Colonic mucosa (tissue), 4 donors: ENCODE results near the gene PTPN12. TPM values are rescaled to one million over a fixed set of nuclear protein-coding genes. Genes with fewer than 3 reads are reported as not detected.

Experiments
- DNase-seq: peaks from one replicate; pipeline ENCODE4 v3.0.0-alpha.2; 2020
- H3K27ac ChIP-seq: fragments of 200-600 bp; one replicate; pipeline ENCODE4 v1.8.0; 2021
- H3K27me3 ChIP-seq: fragments of 200-600 bp; one replicate; pipeline ENCODE4 v1.8.0; 2021
- H3K36me3 ChIP-seq: fragments of 200-600 bp; one replicate; pipeline ENCODE4 v1.8.0; 2021
- H3K4me1 ChIP-seq: fragments of 200-600 bp; one replicate; pipeline ENCODE4 v1.8.0; 2021; ENCODE audit warnings: mild to moderate bottlenecking
- H3K4me3 ChIP-seq: fragments of 200-600 bp; one replicate; pipeline ENCODE4 v1.8.0; 2021
- H3K9ac ChIP-seq, 2 donors: one replicate each; pipeline ENCODE4 v1.7.0; 2013; ENCODE audit warnings: control low read depth in 2 of 2, low read depth in 2 of 2, low read length in 2 of 2
- H3K9me3 ChIP-seq: fragments of 200-600 bp; one replicate; pipeline ENCODE4 v1.8.0; 2021
- intact Hi-C: fragments of 100-400 bp; cut with DNase I; formaldehyde crosslinking; loops from one replicate; pipeline ENCODE4 v1.14.1; 2022
- total RNA-seq, 2 donors: library from RNA; stranded (reverse); fragmentation: NEBNext Ultra II Directional in 1 of 2; extraction: Animal tissue kit (Norgen Biotek cat#: 25700) in 1 of 2; gene quantifications; one replicate each; pipeline ENCODE4 v1.2.1, GENCODE V29; 2021
- TF ChIP-seq, protein P1 (sequence below): fragments of 200-600 bp; IDR thresholded peaks from one replicate; pipeline ENCODE4 v1.8.0; 2022; ENCODE audit warnings: antibody characterized with exemption, mild to moderate bottlenecking
- donor health status: healthy.
- donor health status: DM: no; HTN: no; CAD: no.
- donor health status: DM: no; HTN: no; CAD: no.

The PTPN12 gene
- total RNA-seq, 2 donors from 2014 or later: 34.0 to 51.3 TPM

DNA sequence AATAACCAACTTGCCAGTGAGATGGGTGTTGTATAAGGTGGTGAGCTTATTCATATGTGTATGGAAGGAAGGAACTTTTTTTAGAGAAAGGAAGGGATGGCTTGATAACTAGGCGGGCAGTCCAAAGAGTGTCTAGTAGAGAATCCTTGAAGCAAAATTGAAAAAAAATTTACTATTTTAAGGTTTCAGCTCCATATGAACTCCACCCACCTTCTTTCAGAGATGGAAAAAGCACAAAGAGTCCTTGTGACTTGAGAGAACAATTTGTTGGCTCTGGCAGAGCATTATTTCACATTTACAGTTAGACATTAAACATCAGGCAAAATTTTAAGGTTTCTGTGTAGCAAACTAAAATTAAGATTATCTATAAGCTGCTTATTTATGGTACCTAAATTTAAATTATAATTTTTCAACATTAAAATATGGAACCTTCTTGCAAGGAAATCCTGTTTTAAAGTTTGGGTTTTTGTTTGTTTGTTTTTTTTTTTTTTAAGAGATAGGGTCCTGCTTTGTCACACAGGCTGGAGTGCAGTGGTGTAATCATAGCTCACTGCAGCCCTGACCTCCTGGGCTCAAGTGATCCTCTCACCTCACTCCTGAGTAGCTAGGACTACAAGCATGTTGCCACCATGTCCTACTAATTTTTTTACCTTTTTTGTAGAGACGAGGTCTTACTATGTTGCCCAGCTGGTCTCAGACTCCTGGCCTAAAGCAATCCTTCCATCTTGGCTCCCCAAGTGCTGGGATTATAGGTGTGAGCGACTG is 12.2 kb downstream of the PTPN12 start:
- DNase-seq: no peak
- H3K4me3 ChIP-seq: no peak overlapping the region
- TF ChIP-seq, protein P1, sequence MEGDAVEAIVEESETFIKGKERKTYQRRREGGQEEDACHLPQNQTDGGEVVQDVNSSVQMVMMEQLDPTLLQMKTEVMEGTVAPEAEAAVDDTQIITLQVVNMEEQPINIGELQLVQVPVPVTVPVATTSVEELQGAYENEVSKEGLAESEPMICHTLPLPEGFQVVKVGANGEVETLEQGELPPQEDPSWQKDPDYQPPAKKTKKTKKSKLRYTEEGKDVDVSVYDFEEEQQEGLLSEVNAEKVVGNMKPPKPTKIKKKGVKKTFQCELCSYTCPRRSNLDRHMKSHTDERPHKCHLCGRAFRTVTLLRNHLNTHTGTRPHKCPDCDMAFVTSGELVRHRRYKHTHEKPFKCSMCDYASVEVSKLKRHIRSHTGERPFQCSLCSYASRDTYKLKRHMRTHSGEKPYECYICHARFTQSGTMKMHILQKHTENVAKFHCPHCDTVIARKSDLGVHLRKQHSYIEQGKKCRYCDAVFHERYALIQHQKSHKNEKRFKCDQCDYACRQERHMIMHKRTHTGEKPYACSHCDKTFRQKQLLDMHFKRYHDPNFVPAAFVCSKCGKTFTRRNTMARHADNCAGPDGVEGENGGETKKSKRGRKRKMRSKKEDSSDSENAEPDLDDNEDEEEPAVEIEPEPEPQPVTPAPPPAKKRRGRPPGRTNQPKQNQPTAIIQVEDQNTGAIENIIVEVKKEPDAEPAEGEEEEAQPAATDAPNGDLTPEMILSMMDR: no peak
- H3K9ac ChIP-seq: no peak overlapping the region
- no peaks in the 10 kb centered on the region for H3K9me3 ChIP-seq
- no peaks in the 10 kb centered on the region for H3K36me3 ChIP-seq
- no peaks in the 10 kb centered on the region for H3K27me3 ChIP-seq
- intact Hi-C loops: no loop called here
- H3K27ac ChIP-seq: no peak overlapping the region
- no peaks in the 10 kb centered on the region for H3K4me1 ChIP-seq

- Histone ChIP-seq H3K4me3 (no peak overlapping the region), H3K9ac (no peak overlapping the region), H3K36me3 (no peaks in the 10 kb centered on the region), H3K27ac (no peak overlapping the region), H3K4me1 (no peaks in the 10 kb centered on the region), H3K9me3 (no peaks in the 10 kb centered on the region), H3K27me3 (no peaks in the 10 kb centered on the region)
- TF ChIP-seq, protein P1: no peak
- intact Hi-C loops: no loop called here
- no peak for DNase-seq
Measured at GRCh38 chr7:77550586-77550985, 13.5 kb downstream of the PTPN12 start.

DNA sequence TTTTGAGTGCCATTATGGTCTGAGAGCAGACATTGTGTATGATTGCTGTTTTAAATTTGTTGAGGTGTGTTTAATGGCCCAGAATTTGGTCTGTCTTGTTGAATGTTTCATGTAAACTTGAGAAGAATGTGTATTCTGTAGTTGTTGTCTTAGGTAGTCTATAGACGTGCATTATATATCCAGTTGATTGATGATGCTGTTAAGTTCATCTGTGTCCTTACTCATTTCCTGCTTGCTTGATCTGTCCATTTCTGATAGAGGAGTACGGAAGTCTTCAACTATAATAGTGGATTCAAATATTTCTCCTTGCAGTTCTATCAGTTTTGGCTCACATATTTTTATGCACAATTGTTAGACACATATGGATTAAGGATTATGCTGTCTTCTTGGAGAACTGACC is 16.0 kb downstream of the PTPN12 start:
- no peak for DNase-seq
- TF ChIP-seq, protein P1: no peak
- no peaks in the 10 kb centered on the region for H3K4me1 ChIP-seq
- no peak overlapping the region for H3K9ac ChIP-seq
- H3K36me3 ChIP-seq: no peaks in the 10 kb centered on the region
- intact Hi-C loops: no loop called here
- no peaks in the 10 kb centered on the region for H3K27me3 ChIP-seq
- H3K27ac ChIP-seq: no peak overlapping the region
- no peak overlapping the region for H3K4me3 ChIP-seq
- no peaks in the 10 kb centered on the region for H3K9me3 ChIP-seq

GRCh38 chr7:77558284-77558967 is 21.3 kb downstream of the PTPN12 start:
- Histone ChIP-seq H3K36me3 (no peaks in the 10 kb centered on the region), H3K9me3 (no peaks in the 10 kb centered on the region)
- TF ChIP-seq, protein P1: no peak

DNA sequence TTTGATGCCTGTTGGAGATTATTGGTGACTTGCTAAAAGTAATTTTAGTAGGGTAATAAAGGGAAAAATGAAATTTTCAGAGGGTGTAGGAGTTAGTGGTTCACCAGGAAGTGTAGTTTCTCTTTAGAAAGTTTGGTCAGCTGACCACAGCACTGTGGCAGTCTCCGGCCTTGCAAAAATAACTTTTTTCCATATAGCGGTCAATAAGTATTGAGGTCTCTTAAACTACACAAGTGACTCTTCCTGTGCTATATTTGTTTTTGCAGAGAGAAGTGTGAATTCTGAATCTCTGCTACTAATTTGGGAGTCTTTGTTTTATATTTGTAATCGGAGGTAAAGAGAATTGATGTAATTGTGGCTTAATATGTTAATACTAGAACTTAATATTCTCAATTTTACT is 24.3 kb downstream of the PTPN12 start:
- no peak overlapping the region for H3K4me3 ChIP-seq
- no peak for DNase-seq
- no peaks in the 10 kb centered on the region for H3K27me3 ChIP-seq
- no peak overlapping the region for H3K27ac ChIP-seq
- TF ChIP-seq, protein P1: no peak
- peaks cover 8% of the 10 kb centered on the region for H3K4me1 ChIP-seq
- H3K9ac ChIP-seq: no peak overlapping the region
- intact Hi-C loops: no loop called here
- no peaks in the 10 kb centered on the region for H3K9me3 ChIP-seq
- no peaks in the 10 kb centered on the region for H3K36me3 ChIP-seq

More at GRCh38 chr7:77558284-77558967, 21.3 kb downstream of the PTPN12 start:
- intact Hi-C loops: no loop called here
- DNase-seq: no peak
- H3K4me1 ChIP-seq: peaks cover 8% of the 10 kb centered on the region
- H3K27ac ChIP-seq: no peak overlapping the region
- H3K9ac ChIP-seq: no peak overlapping the region
- no peaks in the 10 kb centered on the region for H3K27me3 ChIP-seq
- no peak overlapping the region for H3K4me3 ChIP-seq
